K562 (cell line): ENCODE results near the gene NBEA. TPM values are rescaled to one million over a fixed set of nuclear protein-coding genes. Genes with fewer than 3 reads are reported as not detected.

Source experiments
- ATAC-seq: fragments of 200-7000 bp; cut with Tn5 transposase; 3 replicates; pipeline ENCODE4 v1.9.1; 2020; ENCODE audit warnings: moderate library complexity
- BruUV-seq: library from RNA; stranded (reverse); fragments of 400-500 nt; replicated peaks from 2 replicates; lab custom pipeline; 2021; lab: Mats Ljungman, UMichigan
- CTCF ChIA-PET: fragments of 300-600 bp; formaldehyde crosslinking; extraction: SDS; loops from one replicate; lab custom pipeline; 2021; ENCODE audit warnings: low intra/inter-chr PET ratio; lab: Yijun Ruan, JAX
- POLR2A ChIA-PET: fragments of 300-600, 350-650 bp; sonication (Branson Sonifier 250); formaldehyde crosslinking; extraction: SDS; loops from one replicate; lab custom pipeline; 2021; ENCODE audit warnings: antibody characterized with exemption, inconsistent platforms; lab: Yijun Ruan, JAX
- DNase-seq, 4 experiments: peaks; one replicate each; pipeline versions ENCODE4 v3.0.0 to v3.0.0-alpha.2; 2011 to 2018; ENCODE audit warnings: low spot score in 3 of 4, mixed read lengths in 3 of 4; ENCODE audit errors: extremely low read depth in 1 of 4
- FAIRE-seq: peaks from 2 replicates; lab custom pipeline; 2011; peaks lifted over from hg19 to GRCh38; lab: Jason Lieb, UNC
- H2AFZ ChIP-seq: 2 replicates; pipeline ENCODE4 v1.6.0; 2011; ENCODE audit warnings: low read depth, low read length, control low read depth, inconsistent platforms
- H3K27ac ChIP-seq: fragments of 200-600 bp; 3 replicates; pipeline ENCODE4 v1.8.0; 2011; ENCODE audit warnings: low read depth, mild to moderate bottlenecking, control low read depth, inconsistent platforms, low read length, moderate library complexity, mixed read lengths; ENCODE audit errors: extremely low read depth
- H3K27me3 ChIP-seq, 2 experiments: fragments of 300-600 bp in 1 of 2; 2 replicates in 1 of 2; 3 replicates in 1 of 2; pipeline versions ENCODE4 v1.6.0 to v1.8.0; 2011; ENCODE audit warnings: inconsistent platforms in 2 of 2, low read length in 2 of 2, mild to moderate bottlenecking in 1 of 2, mixed read lengths in 1 of 2, moderate library complexity in 1 of 2; ENCODE audit not compliant: control insufficient read depth in 2 of 2, insufficient read depth in 2 of 2
- H3K36me3 ChIP-seq: fragments of 300-600 bp; 3 replicates; pipeline ENCODE4 v1.8.0; 2011; ENCODE audit warnings: mild to moderate bottlenecking, low read length, inconsistent platforms; ENCODE audit not compliant: control insufficient read depth, insufficient read depth
- H3K4me1 ChIP-seq, 2 experiments: fragments of 200-600 bp in 1 of 2; replicated peaks in 1 of 2; 2 replicates in 1 of 2; 3 replicates in 1 of 2; pipeline versions ENCODE4 v1.5.1 to v1.8.0; 2011; ENCODE audit warnings: inconsistent platforms in 2 of 2, low read length in 2 of 2, mild to moderate bottlenecking in 1 of 2, mixed read lengths in 1 of 2, moderate library complexity in 1 of 2; ENCODE audit not compliant: control insufficient read depth in 2 of 2, insufficient read depth in 2 of 2
- H3K4me2 ChIP-seq: 2 replicates; pipeline ENCODE4 v1.6.1; 2011; ENCODE audit warnings: low read length, control low read depth, inconsistent platforms, mixed read lengths; ENCODE audit not compliant: insufficient read depth
- H3K4me3 ChIP-seq: fragments of 200-600 bp; sonication (generic), shearing (Covaris generic); 2 replicates; pipeline ENCODE4 v1.5.1; 2016; ENCODE audit warnings: control low read depth, inconsistent platforms
- H3K79me2 ChIP-seq: fragments of 200-600 bp; 3 replicates; pipeline ENCODE4 v1.8.0; 2011; ENCODE audit warnings: low read length, inconsistent platforms; ENCODE audit not compliant: control insufficient read depth, insufficient read depth
- H3K9ac ChIP-seq, 2 experiments: 2 replicates each; pipeline versions ENCODE4 v1.6.0 to v1.6.1; 2011; ENCODE audit warnings: low read depth in 2 of 2, low read length in 2 of 2, control low read depth in 1 of 2, inconsistent platforms in 1 of 2, mild to moderate bottlenecking in 1 of 2, mixed read lengths in 1 of 2; ENCODE audit not compliant: insufficient read depth in 1 of 2
- H3K9me1 ChIP-seq: one replicate; pipeline ENCODE4 v1.6.0; 2011; ENCODE audit warnings: inconsistent platforms, mild to moderate bottlenecking, low read length, moderate library complexity; ENCODE audit not compliant: control insufficient read depth, insufficient read depth
- H3K9me3 ChIP-seq: replicated peaks from 2 replicates; pipeline ENCODE4 v1.5.1; 2011; ENCODE audit warnings: low read depth, low read length, inconsistent platforms; ENCODE audit not compliant: control insufficient read depth, insufficient read depth
- H4K20me1 ChIP-seq: replicated peaks from 2 replicates; pipeline ENCODE4 v1.6.1; 2011; ENCODE audit warnings: low read length, inconsistent platforms, mixed read lengths; ENCODE audit not compliant: control insufficient read depth, insufficient read depth
- ARHGAP35 ChIP-seq: fragments of 450-650 bp; IDR thresholded peaks from 2 replicates; pipeline ENCODE4 v1.6.1; 2018; ENCODE audit not compliant: partially characterized antibody
- CGGBP1 ChIP-seq: fragments of 250-450 bp; sonication (Bioruptor Pico); IDR thresholded peaks from 2 replicates; pipeline ENCODE4 v1.9.0; 2021; ENCODE audit warnings: mild to moderate bottlenecking
- E2F4 ChIP-seq: sonication (generic); formaldehyde crosslinking; IDR thresholded peaks from 2 replicates; pipeline ENCODE4 v1.8.0; 2022; ENCODE audit warnings: mild to moderate bottlenecking, low read depth, missing genetic modification reagents
- GTF2A2 ChIP-seq: IDR thresholded peaks from 2 replicates; pipeline ENCODE4 v1.6.1; 2016; ENCODE audit warnings: mild to moderate bottlenecking, missing genetic modification characterization, missing compliant biosample characterization
- RREB1 ChIP-seq: fragments of 250-450 bp; sonication (Bioruptor Pico); IDR thresholded peaks from 2 replicates; pipeline ENCODE4 v1.4.0; 2020
- TCFL5 ChIP-seq: fragments of 250-450 bp; sonication (Bioruptor Pico); conservative IDR thresholded peaks from 2 replicates; pipeline ENCODE4 v1.6.1; 2021; ENCODE audit warnings: mild to moderate bottlenecking, moderate library complexity, matching md5 sums
- ZNF785 ChIP-seq: fragments of 250-450 bp; sonication (Bioruptor Pico); IDR thresholded peaks from 2 replicates; pipeline ENCODE4 v1.4.0; 2020; ENCODE audit warnings: mild to moderate bottlenecking
- WGBS: fragments of 100-300 bp; shearing (Covaris generic); methylation state at CpG from one replicate; pipeline ENCODE4 v1.1.6; 2016; ENCODE audit warnings: low coverage, mixed read lengths; ENCODE audit not compliant: insufficient coverage; ENCODE audit errors: missing lambda C conversion rate; 5-methylcytosine and 5-hydroxymethylcytosine counted together
- in situ Hi-C: fragments of 300-500 bp; cut with MboI; formaldehyde crosslinking; loops from 4 replicates; pipeline ENCODE4 v1.15.0; 2018; ENCODE audit warnings: inconsistent platforms, mixed read lengths
- intact Hi-C: fragments of 100-400 bp; cut with micrococcal nuclease; formaldehyde crosslinking; loops from 2 replicates; pipeline ENCODE4 v1.14.2; 2022
- polyA plus RNA-seq, 8 experiments: library from polyadenylated mRNA; depleted of rRNA in 4 of 8; stranded (reverse) in 5 of 8; unstranded in 3 of 8; fragments of >200 nt; fragmentation: Nextera tagmentation in 2 of 8; fragmentation: Illumina TruSeq in 1 of 8; extraction: Ambion mirVana in 2 of 8; extraction: Trizol in 1 of 8; gene quantifications; 2 replicates each; pipeline versions ENCODE4 v1.2.1 to v1.2.3, GENCODE V29; 2011 to 2014; ENCODE audit warnings: inconsistent platforms in 1 of 8, missing spikeins in 1 of 8
- total RNA-seq, 7 experiments: library from RNA; depleted of rRNA in 6 of 7; stranded (reverse); fragments of >200 nt in 6 of 7; fragmentation: Illumina TruSeq in 2 of 7; extraction: Trizol in 2 of 7; gene quantifications; 2 replicates each; pipeline versions ENCODE4 v1.2.1 to v1.2.3, GENCODE V29; 2011 to 2021; ENCODE audit warnings: low replicate concordance in 1 of 7

Gene NBEA
- total and polyA plus RNA-seq, 9 of the 15 experiments (the other 6 are each of a cell fraction or from before 2014, with no cell fraction given) = 0.03 to 0.94 (median 0.05) TPM; not detected in 2

DNA sequence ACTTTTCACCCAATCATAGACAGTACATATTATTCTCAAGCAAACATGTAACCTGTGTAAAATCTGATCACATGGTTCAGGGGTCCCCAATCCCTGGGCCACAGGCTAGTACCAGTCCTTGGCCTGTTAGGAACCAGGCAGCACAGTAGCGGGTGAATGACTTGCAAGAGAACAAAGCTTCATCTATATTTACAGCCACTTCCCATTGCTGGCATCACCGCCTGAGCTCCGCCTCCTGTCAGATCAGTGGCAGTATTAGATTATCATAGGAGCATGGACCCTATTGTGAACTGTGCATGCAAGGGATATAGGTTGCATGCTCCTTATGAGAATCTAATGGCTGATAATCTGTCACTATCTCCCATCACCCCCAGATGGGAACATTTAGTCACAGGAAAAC is 401.3 kb downstream of the NBEA start (continued):
- TF ChIP-seq RREB1 (CRISPR knock-in tag) (no peak), ARHGAP35 (no peak), TCFL5 (CRISPR knock-in tag) (no peak)

GRCh38 chr13:35345992-35346391 is 403.9 kb downstream of the NBEA start:
- Histone ChIP-seq H3K36me3 (no peaks in the 10 kb centered on the region), H3K9me1 (no peaks in the 10 kb centered on the region), H3K79me2 (no peaks in the 10 kb centered on the region), H3K9me3 (no peaks in the 10 kb centered on the region), H4K20me1 (no peaks in the 10 kb centered on the region), H3K4me2 (no peak overlapping the region), H3K4me1 (no peaks in the 10 kb centered on the region), H2AFZ (no peak overlapping the region), H3K27ac (no peak overlapping the region), H3K4me3 (no peak overlapping the region), H3K9ac (no peak overlapping the region), H3K27me3 (no peaks in the 10 kb centered on the region)
- no peak for FAIRE-seq
- ChIA-PET POLR2A (no interaction called here), CTCF (no interaction called here)
- BruUV-seq = no TSS peak
- in situ Hi-C loops (no loop called here), intact Hi-C loops (no loop called here)
- no peak for ATAC-seq
- DNase-seq = no peak
- WGBS = 0% methylated on average over 2 of the region's 2 CpGs
- TF ChIP-seq CGGBP1 (no peak), E2F4 (CRISPR knock-in tag) (no peak), ZNF785 (CRISPR knock-in tag) (no peak), GTF2A2 (no peak)
